Suprapubic skin (tissue), 4 donors: ENCODE results near the gene CDH5.

Source experiments
- EP300 ChIP-seq: sonication (generic); formaldehyde crosslinking; IDR thresholded peaks from one replicate; pipeline ENCODE4 v1.6.1; 2017; ENCODE audit warnings: antibody characterized with exemption
- POLR2A ChIP-seq, 2 donors: fragments of 450-650 bp; IDR thresholded peaks; one replicate each; pipeline ENCODE4 v1.6.1; 2017; ENCODE audit warnings: antibody characterized with exemption in 2 of 2, mild to moderate bottlenecking in 2 of 2, moderate library complexity in 2 of 2
- POLR2AphosphoS5 ChIP-seq, 3 donors: sonication (generic); formaldehyde crosslinking; IDR thresholded peaks; one replicate each; pipeline ENCODE4 v1.6.1; 2017; ENCODE audit warnings: antibody characterized with exemption in 3 of 3
- TF ChIP-seq, protein P1 (sequence below), 2 donors: fragments of 200-600 bp in 1 of 2; fragments of 450-650 bp in 1 of 2; sonication (generic) in 1 of 2; IDR thresholded peaks; one replicate each; pipeline ENCODE4 v1.5.1; 2016 to 2019; ENCODE audit warnings: antibody characterized with exemption in 2 of 2, mild to moderate bottlenecking in 1 of 2, moderate library complexity in 1 of 2

GRCh38 chr16:66326991-66327513, 39.4 kb upstream of the CDH5 start:
- TF ChIP-seq POLR2A (IDR thresholded peaks at IDR 0.05): no peak
- TF ChIP-seq, protein P1, sequence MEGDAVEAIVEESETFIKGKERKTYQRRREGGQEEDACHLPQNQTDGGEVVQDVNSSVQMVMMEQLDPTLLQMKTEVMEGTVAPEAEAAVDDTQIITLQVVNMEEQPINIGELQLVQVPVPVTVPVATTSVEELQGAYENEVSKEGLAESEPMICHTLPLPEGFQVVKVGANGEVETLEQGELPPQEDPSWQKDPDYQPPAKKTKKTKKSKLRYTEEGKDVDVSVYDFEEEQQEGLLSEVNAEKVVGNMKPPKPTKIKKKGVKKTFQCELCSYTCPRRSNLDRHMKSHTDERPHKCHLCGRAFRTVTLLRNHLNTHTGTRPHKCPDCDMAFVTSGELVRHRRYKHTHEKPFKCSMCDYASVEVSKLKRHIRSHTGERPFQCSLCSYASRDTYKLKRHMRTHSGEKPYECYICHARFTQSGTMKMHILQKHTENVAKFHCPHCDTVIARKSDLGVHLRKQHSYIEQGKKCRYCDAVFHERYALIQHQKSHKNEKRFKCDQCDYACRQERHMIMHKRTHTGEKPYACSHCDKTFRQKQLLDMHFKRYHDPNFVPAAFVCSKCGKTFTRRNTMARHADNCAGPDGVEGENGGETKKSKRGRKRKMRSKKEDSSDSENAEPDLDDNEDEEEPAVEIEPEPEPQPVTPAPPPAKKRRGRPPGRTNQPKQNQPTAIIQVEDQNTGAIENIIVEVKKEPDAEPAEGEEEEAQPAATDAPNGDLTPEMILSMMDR (IDR thresholded peaks at IDR 0.05): no peak
- TF ChIP-seq EP300: no peak
- no peak for TF ChIP-seq POLR2AphosphoS5 (IDR thresholded peaks at IDR 0.05)
